ENCODE data around the gene HEATR5A.
"Not testable (repeated sequence)": the region's sequence is repeated elsewhere in the genome, so short reads cannot be mapped to it uniquely, and the experiment has no call there.

The HEATR5A gene

DNA sequence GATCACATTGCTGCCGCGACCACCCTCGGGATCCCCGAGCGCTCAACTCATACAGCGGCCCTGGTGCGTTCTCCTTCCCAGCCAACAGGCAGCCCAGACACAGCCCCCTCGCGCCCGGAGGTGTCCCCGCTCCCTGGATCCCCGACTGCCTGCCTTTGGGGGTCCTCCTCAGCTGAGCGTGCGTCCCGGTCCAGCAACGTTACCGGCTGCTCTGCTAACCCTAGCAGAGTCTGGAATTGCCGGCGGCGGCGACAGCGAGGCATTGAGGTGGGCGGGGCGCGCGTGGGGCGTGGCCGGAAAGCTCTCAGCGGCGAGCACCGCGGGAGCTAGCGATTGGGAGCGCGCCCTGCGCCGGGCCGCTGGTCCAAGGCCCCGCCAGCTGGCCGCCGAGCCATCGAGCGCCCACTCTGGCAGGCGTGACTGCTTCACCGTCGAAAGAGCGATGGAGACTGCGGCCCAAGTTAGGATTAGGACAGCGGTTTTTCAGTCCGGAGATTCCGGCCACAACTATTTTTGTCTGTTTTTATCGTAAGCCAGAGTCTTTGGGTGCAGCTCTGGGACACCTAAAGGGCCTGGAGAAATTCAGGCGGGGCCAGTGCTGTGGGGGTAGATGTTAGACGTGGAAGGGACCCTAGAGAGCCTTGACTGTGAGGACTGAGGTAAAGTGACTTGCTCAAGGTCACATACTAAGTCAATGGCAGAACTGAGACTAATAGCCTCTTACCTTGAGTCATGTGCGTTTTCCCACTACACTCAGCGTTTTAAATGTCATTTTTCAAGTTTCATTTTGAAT, at the start of gene HEATR5A:
HEATR5A (minus strand) TSS at position 232 of the 793 bp plus-strand sequence. CDS start 17,575 bp downstream, outside the sequence.
- peak; percentile 89 for DNase-seq

DNA sequence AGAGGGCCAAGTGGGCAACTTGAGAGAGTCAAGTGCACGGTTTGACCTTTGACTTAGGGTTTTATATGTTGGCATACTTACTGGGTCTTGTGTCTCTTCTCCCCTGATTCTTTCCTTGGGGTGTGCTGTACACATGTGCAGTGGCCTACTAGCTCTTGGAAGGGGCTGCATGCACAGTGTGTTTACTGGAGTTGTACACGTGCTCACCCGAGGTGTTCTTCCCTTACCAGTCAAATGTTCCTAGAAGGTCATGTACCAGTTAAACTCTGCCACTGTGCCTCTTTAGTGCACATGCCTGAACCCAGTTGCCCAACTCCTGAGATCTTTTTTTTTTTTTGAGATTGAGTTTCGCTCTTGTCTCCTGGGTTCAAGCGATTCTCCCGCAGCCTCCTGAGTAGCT, 46.2 kb upstream of the HEATR5A start:
- DNase-seq, result no peak

DNA sequence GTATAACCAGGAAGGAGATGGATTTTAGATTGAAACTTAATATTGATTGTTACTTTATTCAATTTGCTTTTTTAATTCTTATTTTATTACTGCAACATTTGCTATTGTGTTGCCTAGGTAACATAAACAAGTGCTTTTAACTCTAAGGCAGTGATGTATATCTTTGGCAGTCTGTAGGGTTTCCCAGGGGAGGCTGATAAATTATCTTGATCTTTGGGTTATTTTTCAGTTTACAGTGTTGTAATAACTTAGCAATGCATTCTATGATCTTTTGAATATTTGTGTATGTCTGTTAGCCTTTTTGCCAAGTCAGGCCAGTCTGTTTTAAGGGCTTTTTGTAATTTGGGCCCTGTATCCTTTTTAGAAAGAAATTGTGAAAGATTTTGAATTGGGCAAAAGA, 44.8 kb upstream of the HEATR5A start:
- no peak for DNase-seq

DNA sequence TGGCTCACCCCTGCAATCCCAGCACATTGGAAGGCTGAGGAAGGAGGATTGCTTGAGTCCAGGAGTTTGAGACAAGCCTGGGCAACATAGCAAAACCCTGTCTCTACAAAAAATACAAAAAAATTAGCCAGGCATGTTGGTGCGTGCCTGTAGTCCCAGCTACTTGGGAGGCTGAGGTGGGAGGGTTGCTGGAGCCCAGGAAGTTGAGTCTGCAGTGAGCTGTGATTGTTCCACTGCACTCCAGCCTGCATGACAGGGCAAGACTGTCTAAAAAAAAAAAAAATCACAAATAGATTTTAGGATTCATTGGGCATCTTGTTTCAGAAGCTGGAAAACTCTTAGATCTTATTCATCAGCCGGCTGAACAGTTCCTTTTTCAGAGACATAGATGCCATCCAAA, 42.1 kb upstream of the HEATR5A start:
- not testable (repeated sequence) for DNase-seq

DNA sequence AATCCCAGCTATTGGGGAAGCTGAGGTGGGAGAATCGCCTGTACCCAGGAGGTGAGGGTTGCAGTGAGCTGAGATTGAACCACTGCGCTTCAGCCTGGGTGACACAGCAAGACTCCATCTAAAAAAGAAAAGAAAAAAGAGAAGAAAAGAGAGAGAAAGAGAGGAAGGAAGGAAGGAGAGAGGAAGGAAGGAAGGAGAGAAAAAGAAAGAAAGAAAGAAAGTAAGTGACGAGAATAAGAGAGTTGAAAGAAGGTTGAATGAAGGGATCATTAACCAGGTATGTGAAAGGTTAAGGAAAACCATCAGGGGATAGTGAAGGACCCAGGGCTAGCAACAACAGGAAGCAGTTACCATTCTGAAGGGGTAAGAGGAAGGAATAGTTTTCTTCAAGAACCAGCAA, 41.2 kb upstream of the HEATR5A start:
- DNase-seq, result no peak

DNA sequence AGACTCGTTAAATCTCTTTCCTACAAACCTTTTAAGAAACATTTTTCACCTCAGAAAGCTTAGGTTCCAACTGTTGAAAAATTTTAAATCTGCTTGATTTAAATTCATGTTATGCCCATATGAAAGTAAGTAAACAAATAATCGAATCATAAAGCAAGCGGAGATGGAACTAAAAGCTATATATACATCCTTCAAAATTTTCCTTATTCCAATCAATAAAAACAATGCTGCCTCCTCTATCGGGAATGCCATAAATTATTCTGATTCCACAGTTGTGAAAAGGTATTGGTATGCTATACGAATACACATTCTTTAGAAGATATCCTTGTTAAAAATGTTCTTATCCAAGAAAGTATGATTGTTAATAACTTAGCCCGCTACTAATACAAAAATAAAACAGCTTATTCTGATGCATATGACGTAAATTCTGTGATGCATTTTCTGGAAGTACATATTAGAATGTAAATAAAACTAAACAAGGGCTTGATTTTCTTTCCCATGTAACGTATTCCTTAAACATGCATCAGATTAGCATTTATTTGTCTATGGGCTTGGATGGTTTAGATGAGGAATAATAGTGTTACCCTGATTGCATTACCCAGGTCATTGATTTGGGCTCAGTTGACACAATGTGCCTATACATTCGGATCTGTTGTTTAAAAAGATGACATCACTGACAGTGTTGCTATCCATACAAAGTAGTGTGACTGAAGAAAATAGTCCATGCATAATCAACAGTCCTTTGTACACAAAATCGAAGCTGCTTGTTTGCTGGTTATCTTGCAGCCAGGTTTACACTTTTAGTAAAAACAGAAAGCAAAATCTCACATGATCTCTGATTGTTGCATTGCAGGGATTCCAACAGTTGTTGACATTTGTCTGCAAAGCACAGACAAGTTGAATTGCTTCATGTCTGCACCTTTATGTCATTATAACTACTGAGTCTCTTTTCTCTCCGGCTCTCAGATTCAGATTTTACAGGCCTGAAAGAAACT, 37.6 kb upstream of the HEATR5A start:
- DNase-seq, result no peak

DNA sequence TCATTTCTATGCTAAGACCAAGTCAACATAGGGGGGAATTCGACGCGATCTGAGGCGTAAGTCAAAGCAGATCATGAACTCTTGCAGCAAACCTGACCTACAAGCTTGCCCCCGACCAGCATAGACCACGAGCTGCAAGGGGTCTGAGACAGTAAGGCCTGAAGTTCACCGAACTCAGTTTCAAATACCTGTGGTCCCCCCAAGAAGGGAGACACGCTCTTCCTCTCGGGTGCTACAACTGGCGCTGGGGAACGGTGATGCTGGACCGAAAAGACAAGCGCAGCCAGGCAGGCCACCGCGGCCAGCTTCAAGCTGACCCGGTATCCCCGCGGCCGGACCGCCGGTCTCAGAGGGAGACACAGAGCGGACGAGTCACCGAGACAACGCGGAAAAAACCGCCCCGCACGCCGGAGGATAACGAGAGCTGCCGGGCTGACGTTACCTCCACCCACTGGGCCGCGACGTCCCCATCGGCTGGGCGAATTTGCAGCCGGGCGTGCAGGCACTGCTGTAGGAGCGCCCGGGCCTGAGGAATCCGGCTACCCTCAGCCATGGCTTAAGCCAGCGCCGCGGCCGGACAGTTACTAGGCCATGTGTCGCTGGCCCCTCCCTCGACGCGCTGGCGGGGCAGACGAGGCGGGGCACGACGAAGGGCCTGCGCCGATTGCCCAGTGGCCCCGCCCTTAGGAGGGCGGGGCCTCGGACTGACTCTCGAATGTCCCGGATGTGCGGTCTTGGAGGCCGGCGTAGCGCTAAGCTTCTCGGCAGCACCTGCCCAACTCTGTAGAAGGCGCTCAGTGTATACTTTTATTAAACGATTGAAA, 36.7 kb upstream of the HEATR5A start, which contains the start of gene DTD2:
DTD2 (minus strand) TSS at position 666 of the 824 bp plus-strand sequence; CDS start at position 553, 113 bp downstream.
- DNase-seq, result peak; percentile 95

DNA sequence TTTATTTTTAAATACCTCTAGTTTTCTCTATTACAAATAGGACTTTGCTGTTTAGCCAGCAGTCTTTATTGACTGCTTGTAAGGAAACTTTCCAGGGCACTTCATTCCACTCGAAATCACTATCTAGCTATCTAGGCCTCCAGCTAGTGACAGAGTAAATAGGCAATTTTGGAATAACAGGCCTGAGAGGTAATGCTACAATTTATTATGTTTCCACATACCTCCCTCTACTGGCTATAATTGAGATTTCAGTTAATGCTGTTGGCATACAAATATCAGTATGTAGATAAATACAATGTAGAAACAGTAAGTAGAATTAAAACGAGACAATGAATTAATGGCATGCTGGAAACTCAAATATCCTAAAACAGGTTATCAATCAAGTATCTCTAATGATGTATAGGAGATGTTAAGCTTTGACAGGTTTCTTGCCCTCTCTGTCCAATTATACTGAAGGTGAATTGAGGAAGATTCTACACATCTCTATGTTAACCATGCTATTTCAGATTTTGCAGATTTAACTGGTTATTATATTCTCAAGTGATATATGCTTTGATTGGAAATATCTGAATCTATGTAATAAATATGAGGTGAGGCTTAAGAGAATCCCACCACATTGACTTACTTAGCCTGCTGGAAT, 29.7 kb upstream of the HEATR5A start:
- peak; percentile 43 for DNase-seq

DNA sequence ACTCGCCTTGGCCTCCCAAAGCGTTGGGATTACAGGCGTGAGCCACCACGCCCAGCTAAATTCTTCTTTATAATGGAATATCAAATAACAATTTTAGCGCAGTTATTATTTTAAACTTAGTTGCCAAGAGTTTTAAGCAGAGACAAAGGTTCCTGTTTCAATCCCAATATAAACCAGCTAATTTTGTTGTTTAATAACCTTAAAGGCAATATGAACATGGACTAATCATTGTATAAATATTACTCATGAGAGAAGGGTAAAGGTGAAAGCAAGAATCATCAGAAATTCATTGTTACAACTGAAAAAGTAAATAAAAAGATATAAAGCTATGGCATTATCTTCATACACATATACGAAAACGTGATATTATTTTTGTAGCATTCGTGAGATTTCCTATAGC, 28.8 kb upstream of the HEATR5A start:
- no peak for DNase-seq

DNA sequence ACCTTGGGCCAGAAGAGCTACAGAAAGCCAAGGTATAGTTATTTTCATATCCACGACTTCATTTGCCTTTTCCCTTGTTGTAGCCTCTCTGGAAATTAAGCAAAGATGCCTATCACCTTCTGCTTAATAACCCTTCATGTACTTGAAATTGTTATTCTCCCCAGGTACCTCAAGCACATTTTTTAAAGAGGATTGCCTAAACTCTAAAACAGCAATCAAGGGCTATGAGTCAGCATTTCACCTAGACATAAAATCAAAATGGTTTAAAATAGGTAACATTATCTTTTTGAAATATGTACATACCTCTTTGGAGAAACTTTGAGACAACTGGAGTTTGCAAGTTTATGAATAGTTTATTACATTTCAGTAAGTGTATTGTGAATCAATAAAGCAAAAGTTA, 25.4 kb upstream of the HEATR5A start:
- DNase-seq, result no peak

DNA sequence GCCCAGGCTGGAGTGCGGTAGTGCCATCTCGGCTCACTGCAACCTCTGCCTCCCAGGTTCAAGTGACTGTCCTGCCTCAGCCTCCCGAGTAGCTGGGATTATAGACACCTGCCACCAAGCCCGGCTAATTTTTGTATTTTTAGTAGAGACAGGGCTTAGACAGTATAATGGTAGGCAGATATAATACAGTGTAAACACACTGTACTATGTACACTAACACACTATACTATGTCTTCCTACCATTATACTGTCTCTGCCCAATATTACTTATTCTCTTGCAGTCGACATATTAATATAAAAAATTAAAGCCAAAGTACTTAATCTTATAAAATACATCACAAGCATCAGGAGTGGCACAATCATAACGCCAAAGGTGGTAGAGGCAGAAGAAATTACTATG, 21.9 kb upstream of the HEATR5A start:
- no peak for DNase-seq

DNA sequence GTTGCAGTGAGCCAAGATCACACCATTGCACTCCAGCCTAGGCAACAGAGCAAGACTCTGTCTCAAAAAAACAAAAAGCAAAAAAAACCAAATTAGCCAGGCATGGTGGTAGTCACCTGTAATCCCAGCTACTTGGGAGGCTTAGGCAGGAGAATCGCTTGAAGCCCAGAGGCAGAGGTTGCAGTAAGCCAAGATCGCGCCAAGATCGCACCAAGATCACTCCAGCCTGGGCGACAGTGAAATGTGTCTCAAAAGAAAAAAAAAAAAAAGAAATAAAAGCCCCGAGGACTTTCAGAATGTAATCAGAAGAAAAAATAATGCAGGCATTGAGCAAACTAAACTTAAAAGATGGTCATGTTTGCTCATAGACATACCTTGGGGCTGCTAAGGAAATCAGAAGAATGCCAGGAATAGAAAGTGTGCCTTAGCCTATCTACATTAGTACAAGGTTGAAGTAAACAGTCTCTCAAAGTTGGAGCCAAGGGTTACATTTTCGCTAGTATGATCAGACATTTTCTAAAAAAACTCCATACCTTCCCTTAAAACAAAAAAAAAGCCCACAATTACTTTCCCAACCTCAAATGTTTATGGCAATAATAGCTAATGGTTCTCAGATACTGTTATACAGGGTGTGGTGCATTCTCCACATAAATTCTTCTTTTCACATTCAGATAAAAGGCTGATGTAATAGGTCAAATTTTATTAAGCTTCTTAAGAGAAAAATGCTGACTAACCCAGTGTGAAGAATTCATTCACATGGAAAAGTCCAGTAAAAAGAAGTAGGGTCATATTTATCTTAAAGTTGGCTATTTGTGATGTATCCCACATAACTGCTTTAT, 21.1 kb upstream of the HEATR5A start:
- no peak for DNase-seq

DNA sequence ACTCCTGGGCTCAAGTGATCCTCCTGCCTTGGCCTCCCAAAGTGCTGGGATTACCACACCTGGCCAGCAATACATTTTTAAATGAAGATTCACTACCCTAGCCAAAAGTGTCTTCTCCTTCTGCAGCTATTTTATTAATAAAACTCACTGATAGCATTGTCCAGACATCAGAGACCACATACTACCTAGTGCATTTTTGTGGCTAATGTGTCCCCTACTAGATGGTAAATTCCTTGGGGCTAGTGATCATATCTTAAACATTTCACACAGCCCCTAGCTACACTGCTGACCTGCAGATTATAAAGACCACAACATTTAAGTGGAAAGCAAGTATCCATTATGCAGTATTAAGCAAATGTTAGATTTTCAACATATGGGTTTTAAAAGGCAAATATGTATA, 19.9 kb upstream of the HEATR5A start:
- no peak for DNase-seq

DNA sequence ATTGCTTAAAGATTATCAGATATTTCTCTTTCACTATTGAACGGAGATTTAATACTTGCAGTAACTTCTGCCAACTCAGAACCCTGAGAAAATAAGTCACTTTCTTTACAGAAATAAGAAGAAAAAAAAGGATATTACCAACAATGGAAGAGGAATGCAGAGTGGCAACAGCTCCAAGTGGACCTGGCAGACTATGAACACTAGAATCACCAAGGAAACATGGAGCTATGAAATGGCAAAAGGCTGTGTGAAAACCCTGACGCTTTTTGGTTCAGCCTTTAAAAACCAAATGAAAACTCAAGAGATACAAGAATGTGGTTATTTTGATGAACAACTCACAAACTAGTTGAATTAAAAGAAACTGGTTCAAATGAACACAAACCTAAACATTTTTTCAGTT, 19.2 kb upstream of the HEATR5A start:
- DNase-seq, result no peak

DNA sequence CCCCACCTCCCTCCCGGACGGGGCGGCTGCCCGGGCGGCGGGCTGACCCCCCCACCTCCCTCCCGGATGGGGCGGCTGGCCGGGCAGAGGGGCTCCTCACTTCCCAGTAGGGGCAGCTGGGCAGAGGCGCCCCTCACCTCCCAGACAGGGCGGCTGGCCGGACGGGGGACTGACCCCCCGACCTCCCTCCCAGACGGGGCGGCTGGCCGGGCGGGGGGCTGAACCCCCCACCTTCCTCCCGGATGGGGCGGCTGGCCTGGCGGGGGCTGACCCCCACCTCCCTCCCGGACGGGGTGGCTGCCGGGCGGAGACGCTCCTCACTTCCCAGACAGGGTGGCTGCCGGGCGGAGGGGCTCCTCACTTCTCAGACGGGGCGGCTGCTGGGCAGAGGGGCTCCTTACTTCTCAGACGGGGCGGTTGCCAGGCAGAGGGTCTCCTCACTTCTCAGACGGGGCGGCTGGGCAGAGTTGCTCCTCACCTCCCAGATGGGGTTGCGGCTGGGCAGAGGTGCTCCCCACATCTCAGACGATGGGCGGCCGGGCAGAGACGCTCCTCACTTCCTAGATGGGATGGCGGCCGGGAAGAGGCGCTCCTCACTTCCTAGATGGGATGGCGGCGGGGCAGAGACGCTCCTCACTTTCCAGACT, 16.8 kb upstream of the HEATR5A start:
- DNase-seq, result not testable (repeated sequence)

DNA sequence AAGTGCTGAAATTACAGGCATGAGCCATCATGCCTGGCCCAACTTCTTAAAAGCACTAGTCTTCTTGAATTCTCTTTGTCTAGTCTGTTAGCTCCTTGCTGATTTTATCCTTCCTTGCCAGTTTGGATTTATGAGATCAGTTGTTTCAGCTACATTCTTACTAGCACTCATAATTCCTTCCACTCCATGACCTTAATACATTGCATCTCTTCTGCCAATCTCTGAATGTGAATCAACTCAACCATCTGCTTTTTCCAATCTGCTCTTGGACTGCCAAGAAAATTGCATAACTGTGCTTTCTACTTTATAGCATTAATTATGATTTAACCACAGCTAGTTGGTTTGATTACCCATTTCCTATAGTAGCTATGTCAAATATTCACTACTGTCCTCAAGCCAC, 14.9 kb upstream of the HEATR5A start:
- no peak for DNase-seq

DNA sequence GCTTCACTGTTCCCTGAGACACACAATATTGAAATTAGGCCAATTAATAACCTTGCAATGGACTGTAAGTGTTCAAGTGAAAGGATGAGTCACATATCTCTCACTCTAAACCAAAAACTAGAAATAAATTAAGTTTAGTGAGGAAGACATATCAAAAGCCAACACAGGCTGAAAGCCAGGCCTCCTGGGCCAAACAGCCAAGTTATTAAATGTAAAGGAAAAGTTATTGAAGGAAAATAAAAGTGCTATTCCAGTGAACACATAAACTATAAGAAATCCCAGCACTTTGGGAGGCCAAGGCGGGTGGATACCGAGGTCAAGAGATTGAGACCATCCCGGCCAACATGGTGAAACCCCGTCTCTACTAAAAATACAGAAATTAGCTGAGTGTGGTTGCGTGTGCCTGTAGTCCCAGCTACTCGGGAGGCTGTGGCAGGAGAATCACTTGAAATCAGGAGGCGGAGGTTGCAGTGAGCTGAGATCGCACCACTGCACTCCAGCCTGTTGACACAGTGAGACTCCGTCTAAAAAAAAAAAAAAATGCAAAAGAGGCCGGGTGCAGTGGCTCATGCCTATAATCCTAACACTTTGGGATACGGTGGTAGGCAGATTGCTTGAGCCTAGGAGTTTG, 10.4 kb upstream of the HEATR5A start:
- DNase-seq, result no peak

DNA sequence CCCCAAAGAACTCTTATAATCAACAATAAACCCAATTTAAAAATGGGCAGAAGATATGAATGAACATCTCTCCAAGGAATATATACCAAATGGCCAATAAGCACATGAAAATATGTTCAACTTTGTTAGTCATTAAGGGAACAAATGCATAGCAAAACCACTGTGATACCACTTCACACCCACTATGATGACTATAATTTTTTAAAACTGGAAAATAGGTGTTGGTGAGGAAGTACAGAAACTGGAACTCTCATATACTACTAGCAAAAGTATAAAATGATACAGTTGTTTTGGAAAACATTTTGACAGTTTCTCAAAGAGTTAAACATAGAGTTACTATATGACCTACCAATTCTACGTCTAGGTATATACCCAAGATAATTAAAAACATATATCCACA, 9.4 kb upstream of the HEATR5A start:
- no peak for DNase-seq

DNA sequence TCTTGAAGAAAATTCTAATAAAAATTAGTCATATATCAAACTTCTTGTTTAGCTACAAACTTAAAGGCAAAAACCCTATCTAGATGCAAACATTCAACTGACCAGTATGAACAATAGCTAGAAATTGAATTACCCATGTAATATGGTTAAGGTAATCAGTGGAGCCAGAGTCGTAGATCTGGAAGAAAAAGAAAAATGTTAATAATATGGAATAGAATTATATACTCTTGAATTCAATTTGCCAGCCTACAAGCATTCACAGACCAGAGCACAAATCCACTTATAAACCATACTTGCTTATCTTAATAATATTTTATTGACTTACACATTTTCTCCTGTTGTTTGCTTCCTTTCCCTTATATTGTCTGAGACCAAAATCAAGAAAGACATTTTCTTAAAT, 7.7 kb upstream of the HEATR5A start:
- no peak for DNase-seq

DNA sequence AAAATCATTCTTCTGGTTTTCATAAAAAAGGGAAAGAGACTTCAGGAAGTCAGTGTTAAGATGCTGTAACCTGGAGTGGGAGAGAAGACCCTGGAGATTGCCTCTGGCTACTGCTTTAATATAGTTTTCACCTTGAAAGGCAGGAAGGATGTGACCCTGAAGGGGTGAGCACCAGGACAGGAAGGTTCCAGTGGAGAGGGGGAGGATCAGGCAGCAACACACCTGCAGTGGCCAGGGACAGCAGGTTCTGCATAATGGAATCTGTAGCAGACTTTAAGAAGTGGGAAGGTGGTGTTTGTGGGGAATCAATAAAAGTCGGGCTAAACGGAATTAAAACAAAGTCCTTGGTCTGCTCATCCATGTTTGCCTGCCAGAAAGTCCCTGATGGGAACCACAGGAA, 6.3 kb upstream of the HEATR5A start:
- no peak for DNase-seq

Measured in NCI-H1436 (cell line).